ENCODE results near the gene CHST4.

CHST4 gene

GRCh38 chr16:71562552-71562951 lies 36.3 kb downstream of the CHST4 start:
- ChIA-PET POLR2A (no interaction called here), CTCF (interaction anchor here (0.6 to 1.5 kb wide), 2 partner anchors 49 to 796 kb away, joined by 3 to 5 read pairs; no protein-coding TSS in a partner anchor)
- TF ChIP-seq CTCF (IDR thresholded peaks at IDR 0.05; ENCODE audit: insufficient read depth, low read length, missing control alignments), result no peak
- no peak for DNase-seq (ENCODE audit: low read depth, low spot score)
- no peak overlapping the region for H3K4me3 ChIP-seq (ENCODE audit: low read depth, low read length)

GRCh38 chr16:71564335-71564967 lies 38.2 kb downstream of the CHST4 start:
- no peak for TF ChIP-seq CTCF (IDR thresholded peaks at IDR 0.05; ENCODE audit: insufficient read depth, low read length, missing control alignments)
- CTCF ChIA-PET, result interaction anchor here (1.0 to 2.7 kb wide), 12 partner anchors 9 to 397 kb away, joined by 3 to 22 read pairs (median 4); partner anchors contain the start of gene CHST4
- H3K4me3 ChIP-seq (ENCODE audit: low read depth, low read length), result peak overlapping the region; percentile 75
- DNase-seq (ENCODE audit: low read depth, low spot score), result no peak
- POLR2A ChIA-PET, result no interaction called here

GRCh38 chr16:71565812-71566700 lies 39.8 kb downstream of the CHST4 start:
- no peak overlapping the region for H3K4me3 ChIP-seq (ENCODE audit: low read depth, low read length)
- ChIA-PET CTCF (interaction anchor here (1.0 to 2.7 kb wide), 7 partner anchors 11 to 396 kb away, joined by 3 to 22 read pairs (median 3); partner anchors contain the start of gene CHST4), POLR2A (no interaction called here)
- no peak for TF ChIP-seq CTCF (IDR thresholded peaks at IDR 0.05; ENCODE audit: insufficient read depth, low read length, missing control alignments)
- DNase-seq (ENCODE audit: low read depth, low spot score), result no peak

GRCh38 chr16:71567931-71568330 lies 41.7 kb downstream of the CHST4 start:
- CTCF ChIA-PET, result interaction anchor here (1.0 kb wide), 2 partner anchors 13 to 30 kb away, joined by 3 read pairs; no protein-coding TSS in a partner anchor

GRCh38 chr16:71568551-71568950 lies 42.3 kb downstream of the CHST4 start:
- POLR2A ChIA-PET, result no interaction called here
- no peak for DNase-seq (ENCODE audit: low read depth, low spot score)
- CTCF ChIA-PET, result no interaction called here

More at GRCh38 chr16:71567931-71568330, 41.7 kb downstream of the CHST4 start:
- H3K4me3 ChIP-seq (ENCODE audit: low read depth, low read length), result no peak overlapping the region
- TF ChIP-seq CTCF (IDR thresholded peaks at IDR 0.05; ENCODE audit: insufficient read depth, low read length, missing control alignments), result no peak
- POLR2A ChIA-PET, result no interaction called here
- DNase-seq (ENCODE audit: low read depth, low spot score), result no peak

More at GRCh38 chr16:71568551-71568950, 42.3 kb downstream of the CHST4 start:
- no peak for TF ChIP-seq CTCF (IDR thresholded peaks at IDR 0.05; ENCODE audit: insufficient read depth, low read length, missing control alignments)
- no peak overlapping the region for H3K4me3 ChIP-seq (ENCODE audit: low read depth, low read length)

Data from AG04449 (cell line).